ENCODE results near the gene MAP1LC3C.
"Not testable (repeated sequence)": the region's sequence is repeated elsewhere in the genome, so short reads cannot be mapped to it uniquely, and the experiment has no call there.

The MAP1LC3C gene

GRCh38 chr1:242004751-242005495 lies 6.0 kb upstream of the MAP1LC3C start:
- H3K27me3 Mint-ChIP-seq: peaks cover 28% of the 10 kb centered on the region
- intact Hi-C loops (cut with micrococcal nuclease): no loop called here
- H3K9me3 Mint-ChIP-seq: no peaks in the 10 kb centered on the region
- H3K4me3 Mint-ChIP-seq: no peak overlapping the region
- H3K27ac Mint-ChIP-seq: peak overlapping the region; percentile 13
- H3K4me1 Mint-ChIP-seq (ENCODE audit: low read depth): peaks cover 12% of the 10 kb centered on the region
- no peaks in the 10 kb centered on the region for H3K36me3 Mint-ChIP-seq (ENCODE audit: low read depth)

- Mint-ChIP-seq H3K4me3 (no peak overlapping the region), H3K9me3 (no peaks in the 10 kb centered on the region), H3K27me3 (peaks cover 16% of the 10 kb centered on the region), H3K36me3 (ENCODE audit: low read depth) (no peaks in the 10 kb centered on the region), H3K27ac (no peak overlapping the region), H3K4me1 (ENCODE audit: low read depth) (peaks cover 29% of the 10 kb centered on the region)
- intact Hi-C loops (cut with micrococcal nuclease): no loop called here
Observed at GRCh38 chr1:242002510-242002909, 3.6 kb upstream of the MAP1LC3C start.

- H3K27ac Mint-ChIP-seq: no peak overlapping the region
- intact Hi-C loops (cut with micrococcal nuclease): no loop called here
- H3K4me3 Mint-ChIP-seq: no peak overlapping the region
- no peaks in the 10 kb centered on the region for H3K36me3 Mint-ChIP-seq (ENCODE audit: low read depth)
- no peaks in the 10 kb centered on the region for H3K9me3 Mint-ChIP-seq
- peaks cover 29% of the 10 kb centered on the region for H3K4me1 Mint-ChIP-seq (ENCODE audit: low read depth)
- peaks cover 15% of the 10 kb centered on the region for H3K27me3 Mint-ChIP-seq
Observed at GRCh38 chr1:242002072-242002471, 3.2 kb upstream of the MAP1LC3C start.

GRCh38 chr1:242000434-242000833 lies 1.5 kb upstream of the MAP1LC3C start:
- Mint-ChIP-seq H3K4me3 (no peak overlapping the region), H3K27ac (no peak overlapping the region), H3K4me1 (ENCODE audit: low read depth) (peaks cover 29% of the 10 kb centered on the region), H3K9me3 (no peaks in the 10 kb centered on the region), H3K36me3 (ENCODE audit: low read depth) (no peaks in the 10 kb centered on the region), H3K27me3 (peaks cover 15% of the 10 kb centered on the region)
- intact Hi-C loops (cut with micrococcal nuclease): no loop called here

- H3K27ac Mint-ChIP-seq: peak overlapping the region; percentile 77
- H3K4me1 Mint-ChIP-seq (ENCODE audit: low read depth): peaks cover 29% of the 10 kb centered on the region
- no peaks in the 10 kb centered on the region for H3K36me3 Mint-ChIP-seq (ENCODE audit: low read depth)
- intact Hi-C loops (cut with micrococcal nuclease): loop anchor here (10.0 kb wide), 1 partner anchor 474 kb away; no protein-coding TSS in a partner anchor
- peaks cover 19% of the 10 kb centered on the region for H3K27me3 Mint-ChIP-seq
- peak overlapping the region; percentile 68 for H3K4me3 Mint-ChIP-seq
- H3K9me3 Mint-ChIP-seq: no peaks in the 10 kb centered on the region
Observed at GRCh38 chr1:241998412-241998921, 431 bp downstream of the MAP1LC3C start.

GRCh38 chr1:241997401-241997998 lies 1.4 kb downstream of the MAP1LC3C start:
- intact Hi-C loops (cut with micrococcal nuclease): loop anchor here (10.0 kb wide), 1 partner anchor 473 kb away; no protein-coding TSS in a partner anchor
- Mint-ChIP-seq H3K36me3 (ENCODE audit: low read depth) (no peaks in the 10 kb centered on the region), H3K4me1 (ENCODE audit: low read depth) (peaks cover 29% of the 10 kb centered on the region), H3K9me3 (no peaks in the 10 kb centered on the region), H3K27me3 (peaks cover 22% of the 10 kb centered on the region), H3K27ac (peak overlapping the region; percentile 77), H3K4me3 (no peak overlapping the region)

- intact Hi-C loops (cut with micrococcal nuclease): loop anchor here (10.0 kb wide), 1 partner anchor 469 kb away; no protein-coding TSS in a partner anchor
- peaks cover 24% of the 10 kb centered on the region for H3K4me1 Mint-ChIP-seq (ENCODE audit: low read depth)
Observed at GRCh38 chr1:241994171-241994570, 4.7 kb downstream of the MAP1LC3C start.

GRCh38 chr1:241992734-241993133 lies 6.2 kb downstream of the MAP1LC3C start:
- no peak overlapping the region for H3K4me3 Mint-ChIP-seq
- no peaks in the 10 kb centered on the region for H3K36me3 Mint-ChIP-seq (ENCODE audit: low read depth)
- peaks cover 14% of the 10 kb centered on the region for H3K4me1 Mint-ChIP-seq (ENCODE audit: low read depth)
- no peaks in the 10 kb centered on the region for H3K9me3 Mint-ChIP-seq
- no peak overlapping the region for H3K27ac Mint-ChIP-seq
- peaks cover 18% of the 10 kb centered on the region for H3K27me3 Mint-ChIP-seq
- intact Hi-C loops (cut with micrococcal nuclease): loop anchor here (10.0 kb wide), 1 partner anchor 468 kb away; no protein-coding TSS in a partner anchor

More at GRCh38 chr1:241994171-241994570, 4.7 kb downstream of the MAP1LC3C start:
- H3K27me3 Mint-ChIP-seq: peaks cover 20% of the 10 kb centered on the region
- no peak overlapping the region for H3K4me3 Mint-ChIP-seq
- no peaks in the 10 kb centered on the region for H3K9me3 Mint-ChIP-seq
- H3K36me3 Mint-ChIP-seq (ENCODE audit: low read depth): no peaks in the 10 kb centered on the region
- H3K27ac Mint-ChIP-seq: peak overlapping the region; percentile 43

GRCh38 chr1:241990040-241990439 lies 8.9 kb downstream of the MAP1LC3C start:
- intact Hi-C loops (cut with micrococcal nuclease): loop anchor here (10.0 kb wide), 1 partner anchor 465 kb away; no protein-coding TSS in a partner anchor
- Mint-ChIP-seq H3K36me3 (ENCODE audit: low read depth) (no peaks in the 10 kb centered on the region), H3K9me3 (no peaks in the 10 kb centered on the region), H3K27me3 (peaks cover 12% of the 10 kb centered on the region), H3K4me3 (no peak overlapping the region), H3K27ac (no peak overlapping the region), H3K4me1 (ENCODE audit: low read depth) (peaks cover 14% of the 10 kb centered on the region)

- H3K4me3 Mint-ChIP-seq; intact Hi-C loops (cut with micrococcal nuclease); H3K27me3 Mint-ChIP-seq; H3K27ac Mint-ChIP-seq; H3K36me3 Mint-ChIP-seq (ENCODE audit: low read depth); H3K9me3 Mint-ChIP-seq: not testable (repeated sequence)
- H3K4me1 Mint-ChIP-seq (ENCODE audit: low read depth): peaks cover 19% of the 10 kb centered on the region
Observed at GRCh38 chr1:241988389-241988930, 10.4 kb downstream of the MAP1LC3C start.

- Mint-ChIP-seq H3K36me3 (ENCODE audit: low read depth) (no peaks in the 10 kb centered on the region), H3K4me1 (ENCODE audit: low read depth) (peaks cover 18% of the 10 kb centered on the region), H3K9me3 (no peaks in the 10 kb centered on the region), H3K27ac (no peak overlapping the region), H3K4me3 (no peak overlapping the region), H3K27me3 (peaks cover under 1% of the 10 kb centered on the region)
- intact Hi-C loops (cut with micrococcal nuclease): loop anchor here (1.0 kb wide), 1 partner anchor 89 kb away; no protein-coding TSS in a partner anchor
Observed at GRCh38 chr1:241985787-241986186, 13.1 kb downstream of the MAP1LC3C start.

GRCh38 chr1:241979926-241980325 lies 19.0 kb downstream of the MAP1LC3C start:
- Mint-ChIP-seq H3K9me3 (no peaks in the 10 kb centered on the region), H3K27ac (no peak overlapping the region), H3K4me1 (ENCODE audit: low read depth) (peaks cover 12% of the 10 kb centered on the region), H3K27me3 (peaks cover 3% of the 10 kb centered on the region), H3K36me3 (ENCODE audit: low read depth) (no peaks in the 10 kb centered on the region), H3K4me3 (no peak overlapping the region)
- intact Hi-C loops (cut with micrococcal nuclease): no loop called here

GRCh38 chr1:241979071-241979470 lies 19.8 kb downstream of the MAP1LC3C start:
- no peak overlapping the region for H3K4me3 Mint-ChIP-seq
- no peaks in the 10 kb centered on the region for H3K9me3 Mint-ChIP-seq
- H3K36me3 Mint-ChIP-seq (ENCODE audit: low read depth): no peaks in the 10 kb centered on the region
- H3K4me1 Mint-ChIP-seq (ENCODE audit: low read depth): peaks cover 7% of the 10 kb centered on the region
- H3K27me3 Mint-ChIP-seq: peaks cover 3% of the 10 kb centered on the region
- no peak overlapping the region for H3K27ac Mint-ChIP-seq
- intact Hi-C loops (cut with micrococcal nuclease): no loop called here

- Mint-ChIP-seq H3K4me1 (ENCODE audit: low read depth) (no peaks in the 10 kb centered on the region), H3K36me3 (ENCODE audit: low read depth) (no peaks in the 10 kb centered on the region), H3K27ac (no peak overlapping the region), H3K4me3 (no peak overlapping the region), H3K9me3 (no peaks in the 10 kb centered on the region), H3K27me3 (peaks cover 3% of the 10 kb centered on the region)
- intact Hi-C loops (cut with micrococcal nuclease): no loop called here
Observed at GRCh38 chr1:241976229-241976628, 22.7 kb downstream of the MAP1LC3C start.
